Colon (tissue), 2 donors: Measurements from ENCODE around the gene CD40.

Source experiments
- FAIRE-seq: peaks from 2 replicates; lab custom pipeline; 2012; peaks lifted over from hg19 to GRCh38; lab: Jason Lieb, UNC
- donor health status: control.
- donor health status: control.

The CD40 gene

GRCh38 chr20:46122516-46123481 is 4.7 kb downstream of the CD40 start:
- no peak for FAIRE-seq

DNA sequence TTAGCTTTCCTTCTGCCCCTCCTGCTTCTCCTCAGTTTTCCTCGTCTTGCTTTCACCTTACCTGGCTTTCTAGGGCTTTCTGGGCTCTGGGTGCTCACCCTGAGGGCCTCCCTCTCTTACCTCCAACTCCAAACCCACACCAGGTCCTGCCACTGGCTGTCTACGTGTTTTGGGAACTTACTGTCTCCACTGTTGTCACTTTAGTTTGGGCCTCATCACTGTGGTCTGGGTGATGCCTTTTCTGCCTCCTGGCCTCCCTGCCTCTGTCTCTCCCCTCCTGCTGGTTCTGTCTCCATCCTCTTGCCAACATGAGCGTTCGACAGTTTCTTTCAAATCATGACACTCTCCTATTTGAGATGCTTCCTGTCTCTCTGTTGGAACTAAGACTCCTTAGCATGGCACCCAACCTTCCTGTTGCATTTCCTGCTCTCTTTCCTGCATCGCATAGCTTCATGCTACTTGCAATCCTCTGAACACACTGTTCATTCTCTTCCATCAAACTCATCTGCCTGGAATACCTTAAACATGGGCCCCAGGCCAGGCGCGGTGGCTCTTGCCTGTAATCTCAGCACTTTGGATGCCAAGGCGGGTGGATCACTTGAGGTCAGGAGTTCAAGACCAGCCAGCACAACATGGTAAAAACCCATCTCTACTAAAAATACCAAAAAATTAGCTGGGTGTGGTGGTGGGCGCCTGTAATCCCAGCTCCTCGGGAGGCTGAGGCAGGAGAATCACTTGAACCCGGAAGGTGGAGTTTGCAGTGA is 5.5 kb downstream of the CD40 start:
- no peak for FAIRE-seq

- no peak for FAIRE-seq
These were observed 8.4 kb downstream of the CD40 start for GRCh38 chr20:46126440-46127056.

GRCh38 chr20:46127396-46128010 is 9.4 kb downstream of the CD40 start:
- FAIRE-seq: no peak

- FAIRE-seq: no peak
These were observed 10.4 kb downstream of the CD40 start for GRCh38 chr20:46128310-46129151.

DNA sequence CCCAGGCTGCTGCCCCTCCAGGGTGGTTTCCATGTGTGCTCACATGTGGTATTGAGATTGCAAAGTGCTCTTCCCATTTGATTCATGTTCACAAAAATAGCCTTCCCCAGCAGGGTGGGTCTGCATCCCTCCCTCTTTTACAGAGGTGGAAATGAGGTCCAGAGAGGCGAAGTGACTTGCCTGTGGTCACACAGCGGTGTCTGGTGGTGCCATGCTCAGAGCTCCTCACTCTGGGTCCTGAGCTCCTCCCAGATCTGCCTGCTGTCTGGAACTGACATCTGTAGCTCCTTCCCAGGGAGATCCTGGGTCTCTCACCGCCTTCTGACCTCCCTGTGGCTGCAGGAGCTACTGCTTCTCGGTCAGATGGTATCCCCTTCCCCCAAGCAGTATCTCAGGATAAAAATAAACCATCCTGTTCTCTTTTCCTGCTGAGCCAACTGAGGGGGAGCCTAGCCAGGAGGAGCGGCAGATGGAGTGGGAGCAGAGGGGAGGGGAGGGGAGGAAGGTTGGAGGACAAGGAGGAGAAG is 11.9 kb downstream of the CD40 start:
- no peak for FAIRE-seq

GRCh38 chr20:46130534-46130933 is 12.4 kb downstream of the CD40 start:
- no peak for FAIRE-seq

DNA sequence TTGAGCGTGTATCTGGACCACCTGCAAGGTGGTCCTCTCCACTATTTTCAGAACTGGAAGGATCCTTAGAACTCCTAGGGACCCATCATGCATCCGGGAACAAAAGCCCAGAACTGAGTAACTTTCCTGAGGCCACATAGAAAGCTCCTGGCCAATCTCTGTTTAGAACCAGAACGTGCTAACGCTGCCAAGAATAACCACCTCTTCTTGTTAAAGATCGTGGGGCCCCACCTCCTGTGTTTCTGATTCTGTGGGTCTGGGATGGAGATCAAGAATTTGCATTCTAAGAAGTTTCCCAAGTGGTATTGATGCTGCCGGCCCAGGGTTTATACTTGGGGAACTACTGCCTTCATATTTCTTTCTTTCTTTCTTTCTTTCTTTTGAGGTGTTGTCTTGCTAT is 13.3 kb downstream of the CD40 start:
- FAIRE-seq: no peak

GRCh38 chr20:46132705-46133120 is 14.6 kb downstream of the CD40 start:
- no peak for FAIRE-seq

DNA sequence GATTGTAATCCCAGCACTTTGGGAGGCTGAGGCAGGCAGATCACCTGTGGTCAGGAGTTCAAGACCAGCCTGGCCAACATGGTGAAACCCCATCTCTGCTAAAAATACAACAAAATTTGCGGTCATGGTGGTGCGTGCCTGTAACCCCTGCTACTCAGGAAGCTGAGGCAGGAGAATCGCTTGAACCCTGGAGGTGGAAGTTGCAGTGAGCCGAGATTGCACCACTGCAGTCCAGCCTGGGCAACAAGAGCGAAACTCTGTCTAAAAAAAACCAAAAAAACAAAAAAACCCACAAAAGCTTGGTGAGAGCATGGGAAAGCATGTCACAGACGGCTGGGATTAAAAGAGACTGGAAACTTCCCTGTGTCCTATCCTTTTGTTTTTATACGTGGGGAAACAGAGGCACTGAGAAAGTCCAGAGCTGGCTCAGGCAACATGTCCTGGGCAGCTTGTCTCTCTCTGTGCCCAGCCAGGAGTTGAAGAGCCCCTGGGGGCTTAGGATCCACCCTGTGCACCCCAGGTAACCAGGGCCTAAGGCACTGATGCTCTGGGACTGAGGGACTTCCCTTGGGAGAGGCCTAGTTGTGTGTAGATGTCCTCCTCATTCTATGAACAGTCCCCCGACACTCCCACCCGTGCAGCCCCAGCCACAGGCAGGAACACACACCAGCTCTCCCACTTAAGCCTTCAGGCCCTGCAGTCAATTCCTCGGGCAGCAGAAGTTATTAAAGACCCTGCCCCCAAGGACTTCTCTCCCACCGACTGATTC is 16.0 kb downstream of the CD40 start:
- FAIRE-seq: no peak

DNA sequence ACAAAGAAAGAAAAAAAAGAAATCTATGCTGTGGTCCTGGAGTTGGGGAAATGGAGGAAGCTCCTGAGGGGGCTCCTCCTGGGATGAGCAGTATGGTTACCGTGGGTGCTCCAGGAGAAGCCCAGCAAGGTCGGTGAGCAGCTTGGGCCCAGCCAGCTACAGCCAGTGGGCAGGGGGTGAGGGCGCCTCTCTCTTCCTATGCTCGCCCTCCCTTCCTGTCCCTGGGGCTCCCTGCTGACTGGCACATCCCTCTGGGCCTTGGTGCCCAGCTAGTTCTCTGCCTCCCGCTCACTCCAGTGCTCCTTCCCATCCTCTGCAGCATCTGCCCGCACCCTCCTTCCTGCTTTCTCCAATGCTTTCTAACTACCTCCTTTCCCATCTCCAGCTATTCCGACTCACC is 16.6 kb downstream of the CD40 start:
- FAIRE-seq: no peak

- no peak for FAIRE-seq
These were observed 17.9 kb downstream of the CD40 start for GRCh38 chr20:46135856-46136633.

DNA sequence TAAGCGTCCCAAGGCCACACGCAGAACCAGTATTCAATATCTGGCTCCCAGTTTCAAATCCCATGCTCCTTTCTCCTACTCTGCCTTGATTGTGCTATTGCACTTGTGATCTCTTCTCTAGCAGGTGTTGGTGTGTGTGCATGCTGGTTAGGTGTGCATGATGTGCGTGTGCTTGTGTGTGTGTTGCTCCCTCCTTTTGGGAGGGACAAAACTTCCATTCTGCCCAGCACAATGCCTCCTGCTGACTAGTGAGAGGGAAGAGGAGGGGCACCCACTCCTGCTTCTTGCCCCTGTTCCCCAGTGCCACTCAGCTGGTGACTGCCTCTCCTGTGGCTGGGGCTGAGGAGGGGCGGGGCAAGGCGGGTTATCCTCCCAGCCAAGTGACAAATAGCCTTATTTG is 19.7 kb downstream of the CD40 start:
- FAIRE-seq: no peak

- FAIRE-seq: no peak
These were observed 21.3 kb downstream of the CD40 start for GRCh38 chr20:46139266-46139889.

DNA sequence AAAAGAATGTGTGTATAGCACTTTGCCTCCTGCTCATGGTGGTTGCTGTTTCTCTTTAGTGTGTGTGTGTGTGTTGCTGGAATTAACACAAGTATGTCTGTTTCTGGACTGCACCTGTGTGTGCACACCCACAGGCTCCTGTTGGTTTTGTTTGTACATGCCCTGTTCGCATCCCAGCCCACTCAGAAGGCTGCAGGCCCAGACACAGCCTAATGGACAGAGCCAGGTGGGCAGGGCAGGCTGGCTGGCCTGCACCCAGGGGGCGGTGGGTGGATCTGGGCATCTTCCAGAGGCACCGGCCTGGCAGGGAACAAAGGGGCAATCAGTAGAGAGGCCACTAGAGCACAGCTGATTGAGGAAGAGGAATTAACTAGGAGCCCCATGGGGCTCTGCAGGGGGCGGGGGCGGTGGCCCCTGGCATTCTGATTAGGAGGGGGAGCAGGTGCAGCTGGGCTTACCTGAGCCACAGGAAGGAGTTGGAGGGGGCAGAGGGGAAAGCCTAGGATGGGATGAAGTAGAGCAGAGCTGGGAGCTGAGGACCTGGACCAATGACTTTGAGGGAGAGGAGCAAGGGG is 21.9 kb downstream of the CD40 start:
- FAIRE-seq: no peak

DNA sequence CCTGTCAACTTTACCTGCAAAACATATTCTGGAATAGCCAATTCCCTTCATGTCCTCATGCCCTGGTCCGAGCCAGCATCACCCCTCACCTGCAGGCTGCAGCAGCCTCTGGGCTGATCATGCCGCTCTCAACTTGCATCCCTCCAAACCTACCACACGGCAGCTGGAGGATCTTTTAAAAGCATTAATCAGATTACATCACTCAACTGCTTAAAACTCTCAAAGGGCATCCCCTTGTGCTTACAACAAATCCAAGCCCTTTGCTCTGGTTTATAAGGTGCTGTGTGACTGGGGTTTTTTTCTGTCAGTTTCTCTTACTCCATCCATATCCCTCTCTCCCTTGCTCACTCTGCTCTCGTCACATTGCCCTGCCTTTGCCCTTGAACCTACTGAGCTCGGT is 24.0 kb downstream of the CD40 start:
- no peak for FAIRE-seq

- no peak for FAIRE-seq
These were observed 26.4 kb downstream of the CD40 start for GRCh38 chr20:46144432-46145025.

- FAIRE-seq: no peak
These were observed 27.6 kb downstream of the CD40 start for GRCh38 chr20:46145713-46146112.
